HG02884 (cell line): Measurements from ENCODE around the gene HSF2.
A peak's percentile ranks its signal among the peaks of the same experiment; 100 is the strongest.

Experiments
- ATAC-seq: cut with Tn5 transposase; IDR thresholded peaks from one replicate; pipeline ENCODE4 v1.9.1; 2021; ENCODE audit warnings: mild to moderate bottlenecking, moderate library complexity; ENCODE audit not compliant: unreplicated experiment

HSF2 gene

GRCh38 chr6:122399348-122400120 lies at the start of gene HSF2:
Gene HSF2 (plus strand): TSS chr6:122399652. CDS start chr6:122399738, 86 bp downstream.
- ATAC-seq = peak; percentile 98

- ATAC-seq = no peak
Observed at GRCh38 chr6:122352981-122353664, 46.3 kb upstream of the HSF2 start.

GRCh38 chr6:122360809-122361208 lies 38.6 kb upstream of the HSF2 start:
- no peak for ATAC-seq

- no peak for ATAC-seq
Observed at GRCh38 chr6:122361314-122361979, 38.0 kb upstream of the HSF2 start.

- no peak for ATAC-seq
Observed at GRCh38 chr6:122363769-122364483, 35.5 kb upstream of the HSF2 start.

GRCh38 chr6:122365775-122366403 lies 33.6 kb upstream of the HSF2 start:
- no peak for ATAC-seq

- no peak for ATAC-seq
Observed at GRCh38 chr6:122367171-122367570, 32.3 kb upstream of the HSF2 start.

GRCh38 chr6:122369536-122369935 lies 29.9 kb upstream of the HSF2 start:
- no peak for ATAC-seq

- no peak for ATAC-seq
Observed at GRCh38 chr6:122372647-122373046, 26.8 kb upstream of the HSF2 start.

GRCh38 chr6:122374307-122374706 lies 25.1 kb upstream of the HSF2 start:
- no peak for ATAC-seq

GRCh38 chr6:122376246-122376645 lies 23.2 kb upstream of the HSF2 start:
- no peak for ATAC-seq

GRCh38 chr6:122381494-122382265 lies 17.8 kb upstream of the HSF2 start:
- peak; percentile 99 for ATAC-seq

GRCh38 chr6:122385857-122386612 lies 13.4 kb upstream of the HSF2 start:
- no peak for ATAC-seq

GRCh38 chr6:122388945-122389344 lies 10.5 kb upstream of the HSF2 start:
- no peak for ATAC-seq

- no peak for ATAC-seq
Observed at GRCh38 chr6:122389704-122390372, 9.6 kb upstream of the HSF2 start.

- ATAC-seq = no peak
Observed at GRCh38 chr6:122392564-122393350, 6.7 kb upstream of the HSF2 start.

GRCh38 chr6:122393351-122393896 lies 6.0 kb upstream of the HSF2 start:
- peak; percentile 83 for ATAC-seq

GRCh38 chr6:122394016-122394415 lies 5.4 kb upstream of the HSF2 start:
- no peak for ATAC-seq
